Stimulated activated naive B cell treated with anti-CD40 and anti-IgM and Interleukin-4, amounts not matched to agents 10 μg/mL and 1 μg/mL and 100 μg/mL, for 72 hours (primary cell): ENCODE measurements around the gene BCL11A.

Experiments
- ATAC-seq, 2 donors: fragments of 150-1000 bp; cut with Tn5 transposase; replicated peaks; 2 replicates each; pipeline ENCODE4 v1.10.0; 2021; ENCODE audit warnings: moderate library complexity in 1 of 2
- DNase-seq: peaks from one replicate; pipeline ENCODE4 v3.0.0; 2021
- H3K27ac Mint-ChIP-seq: one replicate; pipeline ENCODE4 v1.8.0; 2022; ENCODE audit warnings: mild to moderate bottlenecking, mixed read lengths
- H3K27me3 Mint-ChIP-seq, 2 donors: one replicate each; pipeline ENCODE4 v1.8.0; 2022; ENCODE audit warnings: mixed read lengths in 2 of 2
- H3K36me3 Mint-ChIP-seq, 2 donors: one replicate each; pipeline ENCODE4 v1.8.0; 2022; ENCODE audit warnings: mixed read lengths in 2 of 2, mild to moderate bottlenecking in 1 of 2
- H3K4me1 Mint-ChIP-seq, 2 donors: one replicate each; pipeline ENCODE4 v1.8.0; 2022; ENCODE audit warnings: mixed read lengths in 2 of 2, mild to moderate bottlenecking in 1 of 2
- H3K4me3 Mint-ChIP-seq, 2 donors: one replicate each; pipeline ENCODE4 v1.8.0; 2022; ENCODE audit warnings: mild to moderate bottlenecking in 2 of 2, mixed read lengths in 2 of 2, moderate library complexity in 1 of 2
- H3K9me3 Mint-ChIP-seq, 2 donors: one replicate each; pipeline ENCODE4 v1.8.0; 2022; ENCODE audit warnings: mixed read lengths in 2 of 2, mild to moderate bottlenecking in 1 of 2

The BCL11A gene

GRCh38 chr2:60570251-60570650, 16.8 kb upstream of the BCL11A start:
- Mint-ChIP-seq H3K36me3 (no peaks in the 10 kb centered on the region), H3K4me3 (no peak overlapping the region), H3K27me3 (peaks cover 6 to 17% of the 10 kb centered on the region in 2 donors), H3K27ac (peak overlapping the region; percentile 65), H3K9me3 (no peaks in the 10 kb centered on the region), H3K4me1 (peaks cover 7% of the 10 kb centered on the region in 2 donors)
- DNase-seq (no peak), ATAC-seq (peak; percentile 16 to 37)

- H3K36me3 Mint-ChIP-seq = no peaks in the 10 kb centered on the region
- H3K4me3 Mint-ChIP-seq = no peak overlapping the region
- H3K27ac Mint-ChIP-seq = no peak overlapping the region
- H3K27me3 Mint-ChIP-seq = peaks cover 6 to 17% of the 10 kb centered on the region in 2 donors
- no peaks in the 10 kb centered on the region for H3K9me3 Mint-ChIP-seq
- DNase-seq (no peak), ATAC-seq (peak; percentile 60 to 72)
- H3K4me1 Mint-ChIP-seq = peaks cover 9% of the 10 kb centered on the region in 2 donors
Observed at GRCh38 chr2:60569680-60570111, 16.2 kb upstream of the BCL11A start.

DNA sequence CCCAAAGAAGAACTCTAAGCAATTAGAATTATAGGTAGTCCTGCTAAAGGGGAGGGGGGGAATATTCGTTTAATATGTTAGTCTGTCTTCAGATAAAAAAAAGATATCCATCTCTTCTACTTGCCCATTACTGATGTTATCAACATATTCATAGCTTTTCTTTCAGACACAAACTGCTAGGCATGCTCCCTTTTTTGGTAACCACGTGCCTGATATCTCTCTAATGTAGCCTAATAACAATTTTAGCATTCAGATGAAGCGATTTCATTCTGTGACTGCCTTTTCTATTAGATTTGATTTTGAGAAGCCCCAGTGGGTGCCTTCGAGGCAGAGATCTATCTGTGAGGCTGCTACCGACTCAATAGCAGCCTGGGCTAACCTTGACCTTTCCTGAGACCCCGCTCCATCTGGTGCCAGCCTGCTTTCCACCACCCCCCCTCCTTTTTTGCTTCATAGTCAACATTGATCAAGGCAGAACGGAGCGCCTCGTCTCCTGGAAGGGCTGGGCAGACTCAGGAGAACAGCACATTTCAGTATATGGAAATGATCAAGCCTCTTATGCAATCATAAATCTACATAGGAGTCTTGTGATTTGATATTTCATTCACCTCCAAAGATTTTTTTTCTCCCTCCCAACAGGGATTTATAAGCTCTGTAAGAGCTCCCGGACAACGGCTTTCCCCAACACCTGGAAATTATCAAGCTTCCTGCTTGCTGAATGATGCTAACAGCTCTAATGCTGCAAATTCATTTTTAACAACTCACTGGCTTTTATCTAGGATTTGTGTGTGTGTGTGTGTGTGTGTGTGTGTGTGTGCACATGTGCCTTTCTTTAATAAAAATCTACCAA, 14.7 kb upstream of the BCL11A start:
- Mint-ChIP-seq H3K4me3 (no peak overlapping the region), H3K4me1 (peaks cover 9 to 16% of the 10 kb centered on the region in 2 donors), H3K27me3 (peaks cover 6 to 13% of the 10 kb centered on the region in 2 donors), H3K36me3 (no peaks in the 10 kb centered on the region), H3K9me3 (no peaks in the 10 kb centered on the region), H3K27ac (no peak overlapping the region)
- DNase-seq = no peak
- no peak for ATAC-seq

- H3K27me3 Mint-ChIP-seq = peaks cover 6 to 13% of the 10 kb centered on the region in 2 donors
- no peak overlapping the region for H3K27ac Mint-ChIP-seq
- no peaks in the 10 kb centered on the region for H3K36me3 Mint-ChIP-seq
- H3K4me1 Mint-ChIP-seq = peaks cover 9 to 16% of the 10 kb centered on the region in 2 donors
- no peak overlapping the region for H3K4me3 Mint-ChIP-seq
- ATAC-seq = no peak
- no peaks in the 10 kb centered on the region for H3K9me3 Mint-ChIP-seq
- DNase-seq = no peak
Observed at GRCh38 chr2:60567096-60567495, 13.6 kb upstream of the BCL11A start.

- Mint-ChIP-seq H3K4me3 (no peak overlapping the region), H3K4me1 (peaks cover 14 to 26% of the 10 kb centered on the region in 2 donors), H3K36me3 (no peaks in the 10 kb centered on the region), H3K9me3 (no peaks in the 10 kb centered on the region), H3K27me3 (peaks cover 0 to 7% of the 10 kb centered on the region in 2 donors), H3K27ac (no peak overlapping the region)
- DNase-seq (no peak), ATAC-seq (peak; percentile 38 to 44)
Observed at GRCh38 chr2:60565472-60565871, 12.0 kb upstream of the BCL11A start.

GRCh38 chr2:60560734-60561644, 7.5 kb upstream of the BCL11A start:
- H3K27ac Mint-ChIP-seq = no peak overlapping the region
- peaks cover 14 to 39% of the 10 kb centered on the region in 2 donors for H3K4me1 Mint-ChIP-seq
- ATAC-seq = peak; percentile 54 to 55
- H3K27me3 Mint-ChIP-seq = no peaks in the 10 kb centered on the region
- no peak overlapping the region for H3K4me3 Mint-ChIP-seq
- H3K36me3 Mint-ChIP-seq = no peaks in the 10 kb centered on the region
- no peaks in the 10 kb centered on the region for H3K9me3 Mint-ChIP-seq
- no peak for DNase-seq

DNA sequence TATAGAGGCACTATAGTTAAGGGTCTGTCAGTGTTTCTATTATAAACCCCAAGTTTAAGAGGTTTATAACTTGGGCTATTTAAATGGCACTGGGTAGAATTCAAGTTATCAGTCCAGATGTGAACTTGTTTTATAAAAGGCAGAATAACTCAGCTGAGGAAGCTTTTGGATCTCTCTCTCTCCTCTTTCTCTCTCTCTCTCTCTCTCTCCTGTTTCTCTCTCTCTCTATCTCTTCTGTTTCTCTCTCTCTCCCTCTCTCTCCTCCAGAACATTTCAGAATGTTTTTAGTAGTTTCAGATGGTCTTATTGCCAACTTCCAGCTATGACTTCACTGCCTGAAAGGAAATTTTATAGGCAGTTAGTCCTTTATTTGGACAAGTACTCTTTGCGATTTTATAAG, 6.4 kb upstream of the BCL11A start:
- H3K4me3 Mint-ChIP-seq = no peak overlapping the region
- no peak for DNase-seq
- no peaks in the 10 kb centered on the region for H3K36me3 Mint-ChIP-seq
- ATAC-seq = no peak
- peaks cover 16 to 31% of the 10 kb centered on the region in 2 donors for H3K4me1 Mint-ChIP-seq
- no peaks in the 10 kb centered on the region for H3K27me3 Mint-ChIP-seq
- no peak overlapping the region for H3K27ac Mint-ChIP-seq
- no peaks in the 10 kb centered on the region for H3K9me3 Mint-ChIP-seq

DNA sequence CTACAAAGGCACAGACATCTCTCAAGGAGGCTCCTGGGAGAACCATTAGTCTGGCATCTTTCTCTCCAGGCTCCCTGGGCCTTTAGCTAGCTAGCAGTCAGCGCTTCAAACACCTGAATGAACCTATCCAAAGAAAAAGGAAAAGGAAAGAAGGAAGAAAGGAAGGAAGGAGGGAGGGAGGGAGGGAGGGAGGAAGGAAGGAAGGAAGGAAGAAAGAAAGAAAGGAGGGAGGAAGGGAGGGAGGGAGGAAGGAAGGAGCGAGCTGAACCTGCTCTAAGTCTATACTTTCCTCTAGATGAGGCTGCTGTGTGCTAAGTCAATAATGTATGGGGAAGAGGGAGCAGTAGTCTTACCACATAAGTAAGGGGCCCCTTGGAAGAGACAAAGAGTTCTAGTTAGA, 5.1 kb upstream of the BCL11A start:
- no peaks in the 10 kb centered on the region for H3K9me3 Mint-ChIP-seq
- ATAC-seq = no peak
- H3K36me3 Mint-ChIP-seq = no peaks in the 10 kb centered on the region
- peaks cover 13 to 23% of the 10 kb centered on the region in 2 donors for H3K4me1 Mint-ChIP-seq
- no peak overlapping the region for H3K27ac Mint-ChIP-seq
- H3K27me3 Mint-ChIP-seq = no peaks in the 10 kb centered on the region
- H3K4me3 Mint-ChIP-seq = no peak overlapping the region
- no peak for DNase-seq

DNA sequence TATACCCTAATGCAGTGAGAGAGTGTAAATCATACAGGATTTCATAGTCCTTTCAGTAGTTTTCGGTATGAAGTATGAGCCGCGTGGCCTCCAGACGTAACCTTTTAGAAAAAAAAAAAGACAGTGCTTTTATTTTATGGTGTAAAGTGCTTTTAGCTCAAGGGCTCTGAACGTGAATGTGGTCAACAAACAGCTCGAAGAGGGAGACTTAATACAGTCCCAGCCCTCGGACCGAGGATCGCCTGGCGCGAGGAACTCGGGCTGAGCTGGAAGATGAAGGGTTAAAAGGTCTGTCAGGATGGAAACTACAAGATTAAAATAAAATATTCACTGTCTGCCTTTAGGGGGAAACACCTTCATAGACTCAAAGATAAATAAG, 4.0 kb upstream of the BCL11A start:
- peaks cover 13 to 23% of the 10 kb centered on the region in 2 donors for H3K4me1 Mint-ChIP-seq
- H3K36me3 Mint-ChIP-seq = peaks cover 0 to 3% of the 10 kb centered on the region in 2 donors
- H3K4me3 Mint-ChIP-seq = peak overlapping the region; percentile 94 to 96
- no peaks in the 10 kb centered on the region for H3K27me3 Mint-ChIP-seq
- peak overlapping the region; percentile 98 for H3K27ac Mint-ChIP-seq
- peak; percentile 46 for DNase-seq
- ATAC-seq = peak; percentile 4
- no peaks in the 10 kb centered on the region for H3K9me3 Mint-ChIP-seq

- peak overlapping the region; percentile 98 for H3K27ac Mint-ChIP-seq
- no peaks in the 10 kb centered on the region for H3K27me3 Mint-ChIP-seq
- peak in 1 of 2 donors; percentile 4 for ATAC-seq
- H3K36me3 Mint-ChIP-seq = peaks cover 2 to 5% of the 10 kb centered on the region in 2 donors
- DNase-seq = no peak
- H3K4me1 Mint-ChIP-seq = peaks cover 13 to 23% of the 10 kb centered on the region in 2 donors
- peak overlapping the region; percentile 94 to 96 for H3K4me3 Mint-ChIP-seq
- no peaks in the 10 kb centered on the region for H3K9me3 Mint-ChIP-seq
Observed at GRCh38 chr2:60556576-60557485, 3.4 kb upstream of the BCL11A start.

DNA sequence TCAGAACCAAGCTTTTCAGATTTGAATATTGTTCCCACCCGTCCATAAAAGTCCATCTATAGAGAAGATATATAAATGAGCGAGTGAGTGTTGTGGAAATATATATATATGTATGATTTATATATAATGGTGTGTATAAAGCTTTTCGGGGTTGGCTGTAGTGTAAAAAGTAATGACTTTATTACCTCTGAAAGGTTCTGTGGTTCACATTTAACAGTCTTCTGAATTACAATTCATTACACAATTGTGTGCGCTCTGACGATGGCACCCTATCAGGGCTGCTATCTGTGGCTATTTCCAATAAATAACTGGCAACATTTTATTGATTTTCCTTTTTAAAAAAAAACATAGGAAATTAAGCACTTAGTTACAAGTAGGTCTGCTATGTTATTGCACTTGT, 2.7 kb upstream of the BCL11A start:
- ATAC-seq = no peak
- peak overlapping the region; percentile 94 to 96 for H3K4me3 Mint-ChIP-seq
- H3K27me3 Mint-ChIP-seq = no peaks in the 10 kb centered on the region
- peak overlapping the region; percentile 97 for H3K27ac Mint-ChIP-seq
- no peaks in the 10 kb centered on the region for H3K9me3 Mint-ChIP-seq
- H3K36me3 Mint-ChIP-seq = peaks cover 6 to 10% of the 10 kb centered on the region in 2 donors
- peaks cover 11 to 20% of the 10 kb centered on the region in 2 donors for H3K4me1 Mint-ChIP-seq
- DNase-seq = no peak

DNA sequence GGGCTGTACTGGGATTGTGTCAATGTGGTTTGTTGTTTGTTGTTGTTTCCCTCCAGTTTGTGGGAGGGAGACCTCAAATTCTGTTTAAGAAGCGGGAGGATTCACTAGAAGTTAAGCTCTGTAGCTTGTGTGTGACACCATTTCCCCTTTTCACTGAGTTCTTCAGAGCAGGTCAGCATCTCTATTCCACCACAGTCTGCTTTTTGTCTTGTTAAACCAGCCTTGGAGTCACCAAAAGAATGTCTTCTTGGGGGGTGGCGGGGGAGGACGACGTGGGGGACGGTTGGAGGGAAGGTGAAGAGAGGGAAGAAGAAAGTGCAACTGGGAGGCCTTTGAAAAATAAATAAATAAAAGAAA, 2.3 kb upstream of the BCL11A start:
- no peak for DNase-seq
- peak; percentile 25 to 38 for ATAC-seq
- Mint-ChIP-seq H3K36me3 (peaks cover 7 to 13% of the 10 kb centered on the region in 2 donors), H3K4me3 (peak overlapping the region; percentile 90 to 94), H3K4me1 (peaks cover 9 to 16% of the 10 kb centered on the region in 2 donors), H3K27me3 (no peaks in the 10 kb centered on the region), H3K27ac (peak overlapping the region; percentile 97), H3K9me3 (no peaks in the 10 kb centered on the region)

GRCh38 chr2:60555066-60555782, 1.8 kb upstream of the BCL11A start:
- H3K4me1 Mint-ChIP-seq = peaks cover 6 to 13% of the 10 kb centered on the region in 2 donors
- H3K9me3 Mint-ChIP-seq = no peaks in the 10 kb centered on the region
- peak overlapping the region; percentile 97 for H3K27ac Mint-ChIP-seq
- peak overlapping the region; percentile 90 to 94 for H3K4me3 Mint-ChIP-seq
- DNase-seq (peak; percentile 78), ATAC-seq (peak; percentile 40 to 43)
- no peaks in the 10 kb centered on the region for H3K27me3 Mint-ChIP-seq
- peaks cover 8 to 18% of the 10 kb centered on the region in 2 donors for H3K36me3 Mint-ChIP-seq
